ENCODE results near the gene TYW5. TPM values are rescaled to one million over a fixed set of nuclear protein-coding genes. Genes with fewer than 3 reads are reported as not detected.

The TYW5 gene
- total RNA-seq, 4 donors from 2014 or later: 3.5 to 7.5 (median 4.3) TPM

GRCh38 chr2:199972088-199972626 lies 16.9 kb upstream of the TYW5 start:
- no peak for DNase-seq (ENCODE audit: extremely low spot score)
- Histone ChIP-seq H3K27ac (replicated peaks in 1 of 4) (no peak overlapping the region), H3K9me3 (no peaks in the 10 kb centered on the region), H3K36me3 (peaks cover 0 to 43% (median 10%) of the 10 kb centered on the region in 4 donors), H3K4me3 (no peak overlapping the region), H3K27me3 (no peaks in the 10 kb centered on the region), H3K4me1 (no peaks in the 10 kb centered on the region)
- intact Hi-C loops (cut with DNase I): loop anchor here (10.0 kb wide), 1 partner anchor 733 kb away; no protein-coding TSS in a partner anchor
- TF ChIP-seq EP300 (IDR thresholded peaks at IDR 0.05): no peak
- TF ChIP-seq CTCF (IDR thresholded peaks at IDR 0.05): no peak
- no peak for TF ChIP-seq POLR2AphosphoS5 (IDR thresholded peaks at IDR 0.05)
- TF ChIP-seq POLR2A (IDR thresholded peaks at IDR 0.05; ENCODE audit: low read depth): no peak
- whole genome bisulfite sequencing: 90% methylated on average over 6 of the region's 6 CpGs

- no peak overlapping the region for H3K27ac ChIP-seq (replicated peaks in 1 of 4)
- intact Hi-C loops (cut with DNase I): no loop called here
- no peak for TF ChIP-seq POLR2AphosphoS5 (IDR thresholded peaks at IDR 0.05)
- no peak for TF ChIP-seq EP300 (IDR thresholded peaks at IDR 0.05)
- no peak for TF ChIP-seq CTCF (IDR thresholded peaks at IDR 0.05)
- TF ChIP-seq POLR2A (IDR thresholded peaks at IDR 0.05; ENCODE audit: low read depth): no peak
- DNase-seq (ENCODE audit: extremely low spot score): no peak
- WGBS: 91% methylated on average over 1 of the region's 1 CpG
- H3K4me3 ChIP-seq: no peak overlapping the region
- peaks cover 28 to 77% (median 39%) of the 10 kb centered on the region in 4 donors for H3K36me3 ChIP-seq
- no peaks in the 10 kb centered on the region for H3K27me3 ChIP-seq
- no peaks in the 10 kb centered on the region for H3K9me3 ChIP-seq
- no peaks in the 10 kb centered on the region for H3K4me1 ChIP-seq
Observed at GRCh38 chr2:199968126-199968525, 12.8 kb upstream of the TYW5 start.

- Histone ChIP-seq H3K27ac (replicated peaks in 1 of 4) (no peak overlapping the region), H3K4me3 (no peak overlapping the region), H3K36me3 (peaks cover 35 to 86% (median 49%) of the 10 kb centered on the region in 4 donors), H3K9me3 (no peaks in the 10 kb centered on the region), H3K4me1 (no peaks in the 10 kb centered on the region), H3K27me3 (no peaks in the 10 kb centered on the region)
- TF ChIP-seq CTCF (IDR thresholded peaks at IDR 0.05) (no peak), POLR2AphosphoS5 (IDR thresholded peaks at IDR 0.05) (no peak), POLR2A (IDR thresholded peaks at IDR 0.05; ENCODE audit: low read depth) (no peak), EP300 (IDR thresholded peaks at IDR 0.05) (no peak)
- WGBS: 92% methylated on average over 1 of the region's 1 CpG
- intact Hi-C loops (cut with DNase I): no loop called here
- DNase-seq (ENCODE audit: extremely low spot score): no peak
Observed at GRCh38 chr2:199966976-199967375, 11.7 kb upstream of the TYW5 start.

- H3K4me1 ChIP-seq: no peaks in the 10 kb centered on the region
- no peak for DNase-seq (ENCODE audit: extremely low spot score)
- H3K9me3 ChIP-seq: no peaks in the 10 kb centered on the region
- no peaks in the 10 kb centered on the region for H3K27me3 ChIP-seq
- TF ChIP-seq EP300 (IDR thresholded peaks at IDR 0.05) (no peak), CTCF (IDR thresholded peaks at IDR 0.05) (no peak), POLR2AphosphoS5 (IDR thresholded peaks at IDR 0.05) (no peak), POLR2A (IDR thresholded peaks at IDR 0.05; ENCODE audit: low read depth) (no peak)
- peaks cover 41 to 88% (median 55%) of the 10 kb centered on the region in 4 donors for H3K36me3 ChIP-seq
- no peak overlapping the region for H3K4me3 ChIP-seq
- intact Hi-C loops (cut with DNase I): no loop called here
- WGBS: 81% methylated on average over 2 of the region's 2 CpGs
- H3K27ac ChIP-seq (replicated peaks in 1 of 4): no peak overlapping the region
Observed at GRCh38 chr2:199966405-199966804, 11.1 kb upstream of the TYW5 start.

DNA sequence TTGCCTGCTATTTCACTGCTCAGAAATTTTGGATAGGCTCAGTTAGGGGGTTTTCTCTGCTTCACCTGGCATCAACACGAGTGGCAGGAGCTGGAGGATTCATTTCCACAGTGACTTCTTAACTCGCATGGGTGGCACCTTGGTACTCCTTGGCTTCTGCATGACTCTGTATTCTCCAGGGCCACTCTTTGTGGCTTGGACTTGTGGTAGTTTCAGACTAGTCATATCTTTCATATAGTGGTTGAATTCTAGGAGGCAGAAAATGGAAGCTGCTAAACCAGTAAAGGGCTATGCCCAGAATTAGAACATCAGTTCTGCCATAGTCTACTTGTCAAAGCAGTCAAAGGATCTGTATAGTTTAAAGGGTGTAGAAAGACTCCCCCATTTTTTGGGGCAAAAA lies 6.9 kb upstream of the TYW5 start:
- Histone ChIP-seq H3K27ac (replicated peaks in 1 of 4) (no peak overlapping the region), H3K36me3 (peaks cover 49 to 95% (median 74%) of the 10 kb centered on the region in 4 donors), H3K9me3 (no peaks in the 10 kb centered on the region), H3K27me3 (no peaks in the 10 kb centered on the region), H3K4me1 (peaks cover 2 to 22% (median 13%) of the 10 kb centered on the region in 4 donors), H3K4me3 (no peak overlapping the region)
- TF ChIP-seq POLR2AphosphoS5 (IDR thresholded peaks at IDR 0.05) (no peak), POLR2A (IDR thresholded peaks at IDR 0.05; ENCODE audit: low read depth) (no peak), EP300 (IDR thresholded peaks at IDR 0.05) (no peak), CTCF (IDR thresholded peaks at IDR 0.05) (no peak)
- whole genome bisulfite sequencing: 100% methylated on average over 2 of the region's 2 CpGs
- no peak for DNase-seq (ENCODE audit: extremely low spot score)
- intact Hi-C loops (cut with DNase I): no loop called here
